Stimulated activated CD8-positive, alpha-beta memory T cell treated with anti-CD3 and anti-CD28 coated beads, Interleukin-12 subunit alpha, Interleukin-12 subunit beta, amount 100 ng/mL, for 24 hours (primary cell): ENCODE results near the gene SLC22A14.

Experiments used
- DNase-seq: peaks from one replicate; pipeline ENCODE4 v3.0.0-alpha.2; 2020; ENCODE audit errors: extremely low read depth

SLC22A14 gene

DNA sequence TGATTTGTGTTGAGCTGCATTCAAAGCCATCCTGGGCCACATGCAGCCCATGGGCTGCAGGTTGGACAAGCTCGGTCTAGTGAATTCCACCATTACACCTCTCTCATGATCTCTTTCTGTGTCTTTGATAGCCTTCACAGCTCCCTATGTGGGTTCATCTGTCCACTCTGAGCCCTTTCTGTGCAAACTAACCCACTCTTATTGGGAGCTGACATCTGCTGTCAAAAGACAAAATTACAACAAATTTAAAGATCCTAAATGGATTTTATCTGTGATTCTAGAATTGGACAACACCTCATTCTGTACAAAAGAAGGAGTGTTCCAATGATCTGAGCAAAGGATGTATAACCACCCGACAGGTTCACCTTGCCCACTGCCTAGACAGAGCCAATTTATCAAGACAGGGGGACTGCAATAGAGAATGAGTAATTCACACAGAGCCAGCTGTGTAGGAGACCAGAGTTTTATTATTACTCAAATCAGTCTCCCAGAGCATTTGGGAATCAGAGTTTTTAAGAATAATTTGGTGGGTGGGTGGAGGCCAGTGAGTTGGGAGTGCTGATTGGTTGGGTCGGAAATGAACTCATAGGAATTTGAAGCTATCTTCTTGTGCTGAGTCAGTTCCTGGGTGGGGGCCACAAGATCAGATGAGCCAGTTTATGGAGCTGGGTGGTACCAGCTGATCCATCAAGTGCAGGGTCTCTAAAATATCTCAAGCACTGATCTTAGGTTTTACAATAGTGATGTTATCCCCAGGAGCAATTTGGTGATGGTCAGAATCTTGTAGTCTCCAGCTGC lies 61.9 kb downstream of the SLC22A14 start:
- no peak for DNase-seq

DNA sequence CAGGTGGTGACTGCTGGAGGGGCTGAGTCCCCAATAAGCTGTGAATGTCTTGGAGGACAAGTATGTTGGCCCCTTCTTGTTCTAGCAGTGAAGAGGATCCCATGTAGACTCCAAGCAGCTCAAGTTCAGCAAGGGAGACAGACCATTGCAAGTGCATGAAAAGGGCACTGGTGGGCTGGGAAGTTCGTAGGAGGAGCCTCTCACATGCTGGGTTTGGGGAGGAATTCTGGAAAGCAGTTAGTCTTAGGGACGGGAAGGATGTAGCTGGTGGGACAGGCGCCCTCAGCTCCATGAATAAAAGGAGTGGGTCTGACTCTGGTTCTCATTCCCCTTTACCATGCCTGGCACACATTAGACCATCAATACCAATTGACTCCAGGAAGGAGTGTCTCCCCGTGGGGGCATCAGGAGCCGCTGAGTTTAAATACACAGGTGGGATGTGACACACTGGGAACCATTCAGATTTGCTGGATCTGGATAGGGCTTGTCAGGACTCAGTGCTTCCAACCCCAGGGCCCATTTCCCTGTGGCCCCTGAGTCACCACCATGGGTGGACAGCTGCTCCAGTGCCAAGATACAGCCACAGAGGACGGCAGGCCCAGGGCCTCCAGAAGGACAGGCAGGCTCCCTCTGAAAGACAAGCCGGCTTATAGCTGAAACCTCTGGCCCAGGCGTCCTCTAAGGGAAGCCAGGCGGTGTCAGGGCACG lies 63.9 kb downstream of the SLC22A14 start:
- no peak for DNase-seq

DNA sequence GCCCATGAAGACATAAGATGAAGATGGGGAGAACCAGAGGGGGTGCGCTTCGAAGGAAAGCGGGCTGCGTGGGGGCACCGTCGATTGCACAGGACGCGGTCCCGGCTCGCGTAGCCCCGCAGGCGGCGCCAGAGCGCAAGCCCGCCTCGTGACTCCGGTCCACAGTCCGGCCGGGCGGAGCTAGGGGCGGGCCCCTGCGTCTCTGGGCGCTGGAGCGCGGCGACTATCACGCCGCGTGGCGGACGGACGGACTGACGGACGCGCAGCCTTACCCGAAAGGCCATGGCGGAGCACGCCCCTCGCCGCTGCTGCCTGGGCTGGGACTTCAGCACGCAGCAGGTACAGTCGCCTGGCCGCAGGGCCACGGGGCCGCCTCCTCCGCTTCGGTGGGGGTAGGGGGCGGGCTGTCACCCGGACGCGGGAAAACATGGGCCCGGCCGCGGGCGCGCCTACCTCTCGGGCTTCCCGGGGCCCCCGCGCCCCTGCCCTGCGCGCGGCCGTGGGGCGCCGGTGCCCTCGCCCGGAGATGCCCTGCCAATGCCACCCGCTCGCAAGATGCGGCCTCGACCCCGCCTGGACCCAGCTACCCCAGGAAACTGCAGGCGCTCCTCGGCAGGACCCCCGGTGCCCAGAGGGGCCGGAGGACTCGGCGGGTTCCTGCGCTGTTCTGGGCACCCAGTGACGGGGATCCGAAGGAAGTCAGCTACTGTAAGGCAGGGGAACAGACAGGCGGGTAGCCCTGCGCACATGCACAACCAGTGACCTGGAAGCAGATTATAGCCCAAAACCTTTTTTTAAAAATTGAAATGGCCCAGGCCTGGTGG lies 64.7 kb downstream of the SLC22A14 start, which contains the start of gene XYLB:
TSS of gene XYLB (plus strand) at position 199 of the 824 bp plus-strand sequence. CDS start at position 283, 84 bp downstream.
- DNase-seq, result peak; percentile 64

DNA sequence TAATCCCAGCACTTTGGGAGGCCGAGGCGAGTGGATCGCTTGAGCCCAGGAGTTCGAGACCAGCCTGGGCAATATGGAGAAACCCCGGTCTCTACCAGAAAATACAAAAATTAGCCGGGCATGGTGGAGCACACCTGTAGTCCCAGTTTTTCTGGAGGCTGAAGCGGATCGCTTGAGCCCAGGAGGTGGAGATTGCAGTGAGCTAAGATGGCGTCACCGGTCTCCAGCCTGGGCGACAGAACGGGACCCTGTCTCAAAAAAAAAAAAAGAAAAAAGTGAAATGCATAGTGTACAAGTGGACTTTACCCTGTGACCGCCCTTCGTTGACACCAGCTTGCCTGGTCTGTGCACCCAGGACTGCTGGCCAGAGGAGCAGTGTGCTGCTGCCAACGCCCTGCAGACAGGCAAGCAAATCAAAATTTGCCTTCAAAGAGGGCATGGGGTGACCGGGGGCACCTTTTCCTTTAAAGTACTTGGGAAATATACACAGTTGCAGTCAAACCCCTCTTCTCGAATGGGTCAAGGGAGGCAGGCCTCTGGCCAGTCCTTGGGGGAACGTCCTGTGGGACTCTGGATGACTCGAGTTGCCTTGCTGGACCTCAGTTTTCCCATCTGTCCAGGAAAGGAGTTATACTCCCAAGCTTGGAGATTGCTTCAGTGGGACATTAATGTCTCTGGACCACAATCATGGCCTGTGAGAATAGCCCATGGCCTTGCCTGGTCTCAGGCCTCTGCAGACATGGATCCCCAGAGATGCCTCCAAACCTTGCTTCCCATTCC lies 65.5 kb downstream of the SLC22A14 start:
- DNase-seq, result no peak

DNA sequence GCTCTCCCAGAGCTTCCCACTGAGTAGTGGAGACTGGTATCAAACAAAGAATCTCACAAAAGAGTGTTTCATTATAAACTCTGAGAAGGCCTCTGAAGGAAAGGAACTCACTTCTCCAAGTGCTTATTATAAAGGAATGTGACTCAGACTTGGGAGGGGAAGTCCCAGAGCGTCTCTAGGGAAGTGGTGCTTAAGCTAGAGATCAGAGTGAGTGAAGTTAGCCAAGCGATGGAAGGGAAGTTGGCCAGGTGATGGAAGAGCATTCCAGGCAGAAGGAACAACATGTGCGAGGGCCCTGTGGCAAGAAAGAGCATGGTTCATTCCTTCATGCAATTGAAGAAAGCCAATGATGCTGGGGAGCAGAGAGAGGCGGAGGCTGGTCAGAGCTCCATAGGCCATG lies 66.8 kb downstream of the SLC22A14 start:
- no peak for DNase-seq

DNA sequence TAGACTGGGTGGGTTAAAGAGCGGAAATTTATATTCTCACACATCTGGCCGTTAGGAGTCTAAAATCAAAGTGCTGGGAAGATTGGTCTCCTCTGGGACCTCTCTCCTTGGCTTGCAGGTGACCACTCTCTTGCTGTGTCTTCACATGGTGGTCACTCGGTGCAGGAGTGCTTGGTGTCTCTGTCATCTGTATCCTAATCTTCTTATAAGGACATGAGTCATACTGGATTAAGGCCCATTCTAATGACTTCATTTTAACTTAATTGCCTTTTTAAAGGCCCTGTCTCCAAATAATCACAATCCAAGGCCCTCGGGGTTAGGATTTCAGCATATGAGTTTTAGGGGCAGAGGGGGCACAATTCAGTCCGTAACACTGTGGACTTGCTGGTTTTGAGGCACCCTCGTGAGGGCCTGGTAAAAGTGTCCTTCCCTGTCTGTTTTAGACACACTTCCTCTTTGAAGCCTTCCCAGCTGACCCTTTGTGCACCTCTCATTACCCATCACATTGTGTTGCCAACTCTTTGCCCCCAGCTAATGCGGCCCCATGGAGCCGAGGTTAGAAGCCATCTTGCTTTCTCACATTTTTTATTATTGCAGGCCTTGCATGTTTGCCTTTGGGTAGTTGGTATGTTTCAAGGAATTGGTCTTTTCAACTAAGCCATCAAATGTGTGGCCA lies 67.7 kb downstream of the SLC22A14 start:
- DNase-seq, result no peak

DNA sequence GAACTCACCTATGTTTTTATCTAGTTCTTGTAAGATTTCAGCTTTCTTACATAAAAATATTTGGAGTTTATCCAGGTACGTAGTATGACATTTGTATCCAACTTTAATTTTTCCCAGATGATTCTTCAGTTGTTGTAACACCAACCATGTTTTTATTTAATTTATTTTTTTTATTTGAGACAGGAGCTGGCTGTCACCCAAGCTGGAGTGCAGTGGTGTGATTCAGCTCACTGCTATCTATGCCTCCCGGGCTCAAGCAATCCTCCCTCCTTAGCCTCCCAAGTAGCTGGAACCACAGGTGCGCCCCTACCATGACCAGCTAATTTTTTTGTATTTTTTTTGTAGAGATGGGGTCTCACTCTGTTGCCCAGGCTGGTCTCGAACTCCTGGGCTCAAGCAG lies 71.1 kb downstream of the SLC22A14 start:
- DNase-seq, result no peak

DNA sequence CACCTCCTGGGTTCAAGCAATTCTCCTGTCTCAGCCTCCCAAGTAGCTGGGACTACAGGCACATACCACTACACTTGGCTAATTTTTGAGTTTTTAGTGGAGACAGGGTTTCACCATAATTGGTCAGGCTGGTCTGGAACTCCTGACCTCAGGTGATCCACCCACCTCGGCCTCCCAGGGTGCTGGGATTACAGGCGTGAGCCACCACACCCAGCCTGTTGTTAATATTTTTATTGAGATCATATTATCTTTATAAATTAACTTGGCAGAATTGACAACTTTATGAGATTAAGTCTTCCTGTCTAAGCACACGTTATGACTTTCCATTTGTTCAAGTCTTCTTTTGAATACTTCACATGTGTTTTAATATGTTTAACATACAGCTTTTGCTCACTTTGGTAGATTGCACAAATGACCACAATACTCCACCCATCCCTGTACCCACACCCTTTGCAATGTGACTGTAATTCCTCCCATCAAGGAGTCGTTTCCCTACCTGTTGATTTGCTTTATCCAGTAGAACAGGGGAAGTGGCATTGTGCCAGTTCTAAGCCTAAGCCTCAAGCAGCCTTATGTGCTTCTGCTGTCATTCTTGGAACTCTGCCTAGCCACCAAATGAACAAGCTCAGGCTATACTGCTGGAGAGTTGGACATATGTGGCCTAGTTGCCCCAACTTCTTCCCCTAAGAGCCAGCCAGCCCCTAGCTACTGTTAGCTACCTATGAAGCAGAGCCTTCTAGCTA lies 72.7 kb downstream of the SLC22A14 start:
- DNase-seq, result no peak

DNA sequence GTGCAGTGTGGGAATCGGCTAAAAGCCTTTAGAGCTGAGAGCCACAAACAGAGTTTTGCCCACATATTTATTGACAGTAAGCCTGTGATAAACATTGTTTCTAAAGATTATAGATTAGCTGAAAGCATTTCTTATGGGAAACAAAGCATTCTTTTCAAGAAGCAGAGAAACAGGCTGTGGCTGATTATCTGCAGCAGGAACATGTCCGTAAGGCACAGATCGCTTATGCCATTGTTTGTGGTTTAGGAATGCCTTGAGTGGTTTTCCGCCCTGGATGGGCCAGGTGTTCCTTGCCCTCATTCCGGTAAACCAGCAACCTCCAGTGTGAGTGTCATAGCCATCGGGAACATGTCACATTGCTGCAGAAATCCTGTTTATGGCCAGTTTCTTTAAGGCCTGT lies 76.9 kb downstream of the SLC22A14 start:
- DNase-seq, result no peak

DNA sequence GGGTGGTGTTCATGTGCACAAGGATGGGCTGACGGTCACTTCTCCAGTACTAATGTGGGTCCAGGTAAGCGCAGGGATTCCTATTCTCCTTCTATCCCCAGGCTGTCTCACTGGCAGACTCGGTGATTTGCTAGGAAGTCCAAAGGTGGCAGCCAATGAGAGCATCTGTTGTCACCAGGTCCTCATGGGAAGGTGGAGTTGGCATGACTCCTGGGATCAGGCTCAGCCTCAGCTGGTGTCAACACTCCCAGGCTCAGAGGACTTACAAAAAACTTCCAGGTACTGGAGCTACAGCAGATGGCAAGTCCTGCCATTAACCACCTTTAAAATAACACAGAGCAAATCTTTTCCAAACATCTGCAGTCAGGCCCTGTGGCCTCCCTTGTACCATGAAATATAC lies 78.3 kb downstream of the SLC22A14 start:
- no peak for DNase-seq

DNA sequence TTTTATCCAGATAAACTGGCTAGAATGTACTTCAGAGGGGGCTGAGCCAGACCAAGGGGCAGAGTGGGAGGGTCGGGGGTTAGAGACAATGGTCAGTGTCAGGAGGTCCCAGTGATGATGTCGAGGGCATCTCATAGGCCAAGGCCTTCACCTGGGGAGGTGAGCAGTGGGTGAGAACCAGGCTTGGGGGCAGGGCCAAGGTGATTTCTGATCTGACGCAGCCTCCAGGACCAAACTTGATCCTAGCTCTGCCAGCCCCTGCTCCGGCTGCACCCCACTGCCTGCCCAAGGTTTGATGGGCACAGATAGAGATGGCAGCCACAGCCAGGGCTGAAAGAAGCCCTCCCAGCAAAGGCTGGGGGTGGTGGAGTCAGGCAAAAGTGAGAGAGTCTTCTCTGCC lies 79.4 kb downstream of the SLC22A14 start:
- DNase-seq, result no peak

DNA sequence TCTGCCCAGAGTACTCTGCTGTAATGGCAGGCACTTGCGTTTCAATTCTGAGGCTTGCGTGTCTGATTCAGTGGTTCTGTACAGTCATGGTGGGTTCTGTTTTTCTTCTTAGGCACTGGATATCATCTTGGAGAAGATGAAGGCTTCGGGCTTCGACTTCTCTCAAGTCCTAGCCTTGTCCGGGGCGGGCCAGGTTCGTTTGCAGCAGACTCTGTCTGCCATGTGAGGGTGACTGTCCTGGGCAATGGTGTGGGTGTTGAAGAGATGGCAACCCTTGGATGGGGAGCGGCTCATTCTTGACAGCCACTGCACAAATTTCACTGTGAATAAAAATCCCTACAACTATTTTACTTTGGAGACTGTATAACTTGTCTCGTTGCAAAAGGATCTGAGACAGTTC lies 80.7 kb downstream of the SLC22A14 start:
- no peak for DNase-seq

DNA sequence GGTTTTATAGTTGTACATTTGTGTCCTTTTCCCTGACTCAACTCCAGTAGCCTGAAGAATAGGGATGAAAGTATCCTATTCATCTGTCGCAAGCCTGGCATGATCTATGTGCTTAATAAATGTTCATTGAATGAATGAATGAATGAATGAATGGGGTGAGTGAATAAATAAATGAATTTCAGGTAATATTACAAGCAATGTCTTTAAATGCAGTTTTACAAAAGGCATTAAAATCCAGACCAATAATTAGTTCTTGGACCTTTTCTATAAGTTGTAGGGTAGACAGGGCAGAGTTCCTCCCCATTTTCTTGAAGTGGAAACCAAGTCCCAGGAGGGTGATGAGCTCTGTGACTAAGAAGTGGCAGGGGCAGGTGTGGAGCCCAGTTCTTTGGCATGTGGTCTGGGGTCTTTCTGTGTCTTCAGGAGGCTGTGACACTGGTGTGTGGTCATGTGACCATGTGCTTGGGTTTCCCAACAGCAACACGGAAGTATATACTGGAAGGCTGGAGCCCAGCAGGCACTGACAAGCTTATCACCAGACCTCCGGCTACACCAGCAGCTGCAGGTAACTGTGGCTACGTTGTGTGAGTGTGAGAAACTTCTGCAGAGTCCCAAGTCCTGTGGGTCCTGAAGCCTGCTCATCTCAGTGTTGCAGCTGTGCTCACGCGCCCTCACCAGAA lies 82.8 kb downstream of the SLC22A14 start:
- DNase-seq, result no peak

DNA sequence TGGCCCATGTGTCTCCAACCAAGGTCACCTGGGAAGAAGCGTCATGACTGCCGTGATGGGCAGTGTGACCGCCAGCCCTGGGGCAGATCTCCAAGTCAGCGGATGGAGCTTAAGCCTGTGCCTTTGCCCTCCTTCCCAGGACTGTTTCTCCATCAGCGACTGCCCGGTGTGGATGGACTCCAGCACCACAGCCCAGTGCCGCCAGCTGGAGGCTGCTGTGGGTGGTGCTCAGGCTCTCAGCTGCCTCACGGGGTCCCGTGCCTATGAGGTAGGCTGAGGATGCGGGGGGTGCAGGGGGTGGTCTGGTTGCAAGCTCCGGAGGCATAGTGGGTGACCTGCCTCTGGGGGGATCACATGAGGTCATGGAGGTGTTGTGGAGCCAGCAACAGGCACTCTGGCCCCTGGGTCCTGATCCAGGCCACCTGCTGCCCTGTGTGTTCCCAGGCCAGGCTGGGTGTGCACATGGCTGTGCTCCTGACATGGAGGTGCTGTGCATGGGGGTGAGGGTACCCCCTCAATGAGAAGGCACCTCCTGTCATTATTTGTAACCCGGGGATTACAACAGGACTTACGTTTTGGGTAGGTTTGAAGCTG lies 83.5 kb downstream of the SLC22A14 start:
- no peak for DNase-seq

DNA sequence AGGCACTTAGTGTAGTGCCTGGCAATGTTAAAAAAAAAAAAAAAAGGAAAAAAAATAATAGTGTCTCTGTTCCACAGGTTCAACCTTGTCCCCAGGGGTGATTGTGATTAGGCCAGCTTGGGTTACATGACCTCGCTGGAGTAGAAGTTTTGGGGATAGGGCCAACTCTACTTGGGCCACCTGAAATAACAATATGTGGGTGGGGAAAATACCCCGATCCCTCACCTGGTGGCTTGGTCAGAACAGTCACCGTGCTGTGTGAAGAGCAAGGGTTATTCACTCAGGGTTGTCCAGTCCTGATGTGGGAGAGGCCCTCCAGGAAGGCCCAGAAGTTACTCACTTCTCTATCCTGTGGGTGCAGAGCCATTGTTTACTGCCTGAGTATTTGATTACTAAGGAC lies 84.0 kb downstream of the SLC22A14 start:
- no peak for DNase-seq

DNA sequence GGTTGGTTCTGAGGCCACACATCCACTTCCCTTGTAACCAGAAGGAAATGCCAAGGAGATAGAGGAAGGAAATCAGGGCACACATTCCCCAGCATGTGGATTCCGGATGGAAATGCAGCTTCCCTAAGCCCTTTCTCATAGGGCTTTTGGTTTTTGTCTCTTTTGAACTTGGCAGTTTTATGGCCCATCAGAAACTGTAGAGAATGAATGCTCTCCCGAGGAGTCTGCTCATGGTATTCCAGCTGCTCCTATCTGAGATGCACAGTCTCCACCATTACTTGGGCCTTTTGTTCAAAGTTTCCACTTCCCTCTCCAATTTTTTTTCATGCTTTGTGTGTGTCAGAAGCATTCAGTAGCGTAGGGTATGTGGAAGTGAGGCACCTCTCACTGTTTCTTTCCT lies 85.7 kb downstream of the SLC22A14 start:
- no peak for DNase-seq
